Measurements from ENCODE around the gene SPACA6.

- TF ChIP-seq CTCF (IDR thresholded peaks at IDR 0.05) (no peak), POLR2A (IDR thresholded peaks at IDR 0.05) (no peak)
Observed at GRCh38 chr19:51729781-51730180, 36.7 kb downstream of the SPACA6 start.
